ENCODE results near the gene BCAT1.

- no peak for TF ChIP-seq CTCF (IDR thresholded peaks at IDR 0.05)
- no peak for TF ChIP-seq POLR2A (IDR thresholded peaks at IDR 0.05)
- TF ChIP-seq POLR2AphosphoS5 (IDR thresholded peaks at IDR 0.05) = no peak
- TF ChIP-seq EP300 (IDR thresholded peaks at IDR 0.05) = no peak
Measured at GRCh38 chr12:24931666-24932405, 17.1 kb downstream of the BCAT1 start.
